ENCODE measurements around the gene WDR11. TPM values are rescaled to one million over a fixed set of nuclear protein-coding genes. Genes with fewer than 3 reads are reported as not detected.

The WDR11 gene
- total and polyA plus RNA-seq, 2 donors from 2014 or later, result 20.5 to 60.8 TPM

GRCh38 chr10:120813085-120813484 is 38.1 kb upstream of the WDR11 start:
- peak in 1 of 5 donors; percentile 16 for DNase-seq
- no peak for FAIRE-seq

GRCh38 chr10:120818301-120818700 is 32.9 kb upstream of the WDR11 start:
- no peak for FAIRE-seq
- Histone ChIP-seq H3K4me3 (ENCODE audit: low read length in 3 of 3) (no peak overlapping the region), H3K27ac (ENCODE audit: low read depth in 2 of 2, low read length in 2 of 2) (no peak overlapping the region), H3K9me3 (ENCODE audit: control insufficient read depth in 2 of 3, insufficient read depth in 1 of 3, low read length in 3 of 3) (no peaks in the 10 kb centered on the region), H3K4me1 (ENCODE audit: control insufficient read depth in 2 of 3, insufficient read depth in 2 of 3, low read depth in 1 of 3, low read length in 3 of 3) (no peaks in the 10 kb centered on the region), H3K9ac (ENCODE audit: low read length in 3 of 3) (no peak overlapping the region), H3K27me3 (ENCODE audit: control insufficient read depth, insufficient read depth, low read length) (no peaks in the 10 kb centered on the region), H3K36me3 (ENCODE audit: control insufficient read depth in 2 of 3, insufficient read depth in 3 of 3, low read length in 3 of 3) (no peaks in the 10 kb centered on the region)
- TF ChIP-seq CTCF (IDR thresholded peaks at IDR 0.05; ENCODE audit: borderline replicate concordance, extremely low read depth, insufficient read depth), result no peak
- DNase-seq, result peak in 1 of 5 donors; percentile 5
- intact Hi-C loops (cut with DNase I), result no loop called here

More at GRCh38 chr10:120813085-120813484, 38.1 kb upstream of the WDR11 start:
- H3K4me3 ChIP-seq (ENCODE audit: low read length in 3 of 3), result no peak overlapping the region
- no peak for TF ChIP-seq CTCF (IDR thresholded peaks at IDR 0.05; ENCODE audit: borderline replicate concordance, extremely low read depth, insufficient read depth)
- H3K27me3 ChIP-seq (ENCODE audit: control insufficient read depth, insufficient read depth, low read length), result no peaks in the 10 kb centered on the region
- no peak overlapping the region for H3K27ac ChIP-seq (ENCODE audit: low read depth in 2 of 2, low read length in 2 of 2)
- no peaks in the 10 kb centered on the region for H3K9me3 ChIP-seq (ENCODE audit: control insufficient read depth in 2 of 3, insufficient read depth in 1 of 3, low read length in 3 of 3)
- intact Hi-C loops (cut with DNase I), result no loop called here
- H3K36me3 ChIP-seq (ENCODE audit: control insufficient read depth in 2 of 3, insufficient read depth in 3 of 3, low read length in 3 of 3), result no peaks in the 10 kb centered on the region
- no peaks in the 10 kb centered on the region for H3K4me1 ChIP-seq (ENCODE audit: control insufficient read depth in 2 of 3, insufficient read depth in 2 of 3, low read depth in 1 of 3, low read length in 3 of 3)
- H3K9ac ChIP-seq (ENCODE audit: low read length in 3 of 3), result no peak overlapping the region

GRCh38 chr10:120819366-120819765 is 31.8 kb upstream of the WDR11 start:
- no peak overlapping the region for H3K27ac ChIP-seq (ENCODE audit: low read depth in 2 of 2, low read length in 2 of 2)
- intact Hi-C loops (cut with DNase I), result no loop called here
- H3K9ac ChIP-seq (ENCODE audit: low read length in 3 of 3), result no peak overlapping the region
- TF ChIP-seq CTCF (IDR thresholded peaks at IDR 0.05; ENCODE audit: borderline replicate concordance, extremely low read depth, insufficient read depth), result no peak
- no peaks in the 10 kb centered on the region for H3K36me3 ChIP-seq (ENCODE audit: control insufficient read depth in 2 of 3, insufficient read depth in 3 of 3, low read length in 3 of 3)
- H3K27me3 ChIP-seq (ENCODE audit: control insufficient read depth, insufficient read depth, low read length), result no peaks in the 10 kb centered on the region
- H3K4me3 ChIP-seq (ENCODE audit: low read length in 3 of 3), result no peak overlapping the region
- FAIRE-seq (no peak), DNase-seq (no peak)
- no peaks in the 10 kb centered on the region for H3K4me1 ChIP-seq (ENCODE audit: control insufficient read depth in 2 of 3, insufficient read depth in 2 of 3, low read depth in 1 of 3, low read length in 3 of 3)
- H3K9me3 ChIP-seq (ENCODE audit: control insufficient read depth in 2 of 3, insufficient read depth in 1 of 3, low read length in 3 of 3), result no peaks in the 10 kb centered on the region

GRCh38 chr10:120823266-120823665 is 27.9 kb upstream of the WDR11 start:
- no peaks in the 10 kb centered on the region for H3K9me3 ChIP-seq (ENCODE audit: control insufficient read depth in 2 of 3, insufficient read depth in 1 of 3, low read length in 3 of 3)
- no peak for TF ChIP-seq CTCF (IDR thresholded peaks at IDR 0.05; ENCODE audit: borderline replicate concordance, extremely low read depth, insufficient read depth)
- no peak overlapping the region for H3K4me3 ChIP-seq (ENCODE audit: low read length in 3 of 3)
- FAIRE-seq (no peak), DNase-seq (no peak)
- H3K9ac ChIP-seq (ENCODE audit: low read length in 3 of 3), result no peak overlapping the region
- intact Hi-C loops (cut with DNase I), result no loop called here
- H3K4me1 ChIP-seq (ENCODE audit: control insufficient read depth in 2 of 3, insufficient read depth in 2 of 3, low read depth in 1 of 3, low read length in 3 of 3), result no peaks in the 10 kb centered on the region
- H3K27me3 ChIP-seq (ENCODE audit: control insufficient read depth, insufficient read depth, low read length), result no peaks in the 10 kb centered on the region
- H3K36me3 ChIP-seq (ENCODE audit: control insufficient read depth in 2 of 3, insufficient read depth in 3 of 3, low read length in 3 of 3), result no peaks in the 10 kb centered on the region
- H3K27ac ChIP-seq (ENCODE audit: low read depth in 2 of 2, low read length in 2 of 2), result no peak overlapping the region

Data from kidney (tissue), 14 donors.